GM15510 (cell line): ENCODE results near the gene SPACA7.

Source experiments
- POLR2A ChIP-seq: IDR thresholded peaks from 3 replicates; pipeline ENCODE4 v1.6.1; 2011; ENCODE audit warnings: borderline replicate concordance; ENCODE audit not compliant: insufficient read length; ENCODE audit errors: extremely low read depth

Gene SPACA7

DNA sequence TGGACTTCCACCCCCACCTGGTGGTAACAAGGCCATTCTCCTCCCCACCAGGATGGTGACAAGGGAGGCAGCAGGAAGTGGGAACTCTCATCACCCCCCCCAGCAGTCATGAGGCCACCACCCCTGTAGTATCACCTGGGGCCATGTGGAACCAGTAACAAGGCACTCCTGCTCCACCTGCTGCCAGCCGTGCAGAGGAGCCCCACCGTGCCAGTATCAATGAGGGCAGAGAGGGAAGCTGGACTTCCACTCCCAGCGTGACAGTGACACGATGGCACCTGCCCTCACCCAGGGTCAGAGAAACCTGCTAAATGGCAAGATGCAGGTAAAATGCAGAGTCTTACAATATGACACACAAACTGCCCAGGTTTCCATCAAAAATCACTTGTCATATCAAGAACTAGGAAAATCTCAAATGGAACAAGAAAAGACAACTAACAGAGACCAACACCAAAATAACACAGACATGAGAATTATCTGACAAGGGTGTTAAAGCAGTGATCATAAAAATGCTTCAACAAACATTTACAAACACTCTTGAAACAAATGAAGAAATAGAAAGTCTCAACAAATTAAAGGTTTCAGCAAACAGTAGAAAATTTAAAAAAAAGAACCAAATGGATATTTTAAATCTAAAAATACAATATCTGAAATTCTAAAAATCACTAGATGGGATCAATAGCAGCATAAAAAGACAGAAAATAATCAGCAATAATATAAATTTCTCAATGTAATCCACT lies 9.1 kb upstream of the SPACA7 start:
- no peak for TF ChIP-seq POLR2A

- no peak for TF ChIP-seq POLR2A
These were observed 7.3 kb upstream of the SPACA7 start for GRCh38 chr13:112368883-112369282.

GRCh38 chr13:112370311-112370710 lies 5.8 kb upstream of the SPACA7 start:
- TF ChIP-seq POLR2A, result no peak

- no peak for TF ChIP-seq POLR2A
These were observed 1.9 kb upstream of the SPACA7 start for GRCh38 chr13:112374271-112374670.

GRCh38 chr13:112391746-112392145 lies 15.6 kb downstream of the SPACA7 start:
- TF ChIP-seq POLR2A, result no peak

GRCh38 chr13:112392719-112393118 lies 16.6 kb downstream of the SPACA7 start:
- no peak for TF ChIP-seq POLR2A

DNA sequence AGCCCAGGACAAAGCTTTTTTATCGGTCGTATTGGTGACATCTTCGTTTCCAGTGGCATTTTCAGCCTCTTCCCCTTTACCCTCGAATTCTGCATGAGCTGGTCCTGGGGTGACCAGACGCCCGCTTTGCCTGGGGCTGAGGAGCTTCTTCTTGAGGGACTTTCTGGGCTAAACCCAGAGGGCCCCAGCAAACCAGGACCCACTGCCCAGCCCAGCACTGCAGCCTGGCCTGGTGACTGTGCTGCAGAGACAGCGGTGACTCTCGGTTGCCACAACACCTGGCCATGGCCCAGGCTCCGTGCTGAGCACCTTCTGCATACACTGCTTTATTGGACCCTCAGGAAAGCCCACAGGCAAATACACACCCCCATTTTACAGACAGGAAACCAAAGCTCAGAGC lies 21.0 kb downstream of the SPACA7 start:
- no peak for TF ChIP-seq POLR2A

- no peak for TF ChIP-seq POLR2A
These were observed 40.5 kb downstream of the SPACA7 start for GRCh38 chr13:112416647-112417046.

DNA sequence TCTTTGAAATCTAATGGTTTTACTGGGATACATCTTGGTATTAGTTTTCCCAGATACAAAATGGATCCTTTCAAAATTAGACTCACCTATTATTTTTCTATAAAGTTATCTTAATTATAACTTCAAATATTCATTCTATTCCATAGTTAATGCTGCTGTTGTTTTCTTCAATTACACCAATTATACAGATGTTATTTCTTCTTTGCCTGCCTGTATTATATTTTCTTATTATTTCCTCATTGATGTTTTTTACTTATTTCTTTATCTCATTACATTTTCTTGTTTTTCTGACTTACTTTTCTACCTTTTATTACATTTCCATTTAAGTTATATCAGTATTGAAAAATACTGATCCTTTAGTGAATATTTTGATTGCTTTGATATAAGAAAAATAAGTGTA lies 40.9 kb downstream of the SPACA7 start:
- no peak for TF ChIP-seq POLR2A

DNA sequence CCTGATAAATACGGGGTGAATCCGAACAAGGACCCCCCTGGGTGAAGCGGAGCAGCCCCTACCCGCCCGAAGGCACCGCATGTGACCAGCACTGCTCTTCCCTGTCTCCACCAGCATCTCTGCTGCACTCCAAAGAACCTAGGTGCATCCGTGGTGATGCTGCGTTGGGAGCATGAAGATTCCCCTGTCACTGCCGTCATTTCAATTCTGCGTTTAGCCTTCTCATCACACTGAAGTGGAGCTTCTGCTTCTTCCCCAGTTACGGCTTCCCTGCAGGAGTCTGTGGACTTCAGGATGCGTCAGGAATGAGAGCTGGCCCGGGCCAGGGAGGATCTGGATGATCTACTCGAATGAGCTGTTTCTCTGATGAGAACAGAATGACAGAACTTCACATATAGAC lies 47.9 kb downstream of the SPACA7 start:
- no peak for TF ChIP-seq POLR2A

DNA sequence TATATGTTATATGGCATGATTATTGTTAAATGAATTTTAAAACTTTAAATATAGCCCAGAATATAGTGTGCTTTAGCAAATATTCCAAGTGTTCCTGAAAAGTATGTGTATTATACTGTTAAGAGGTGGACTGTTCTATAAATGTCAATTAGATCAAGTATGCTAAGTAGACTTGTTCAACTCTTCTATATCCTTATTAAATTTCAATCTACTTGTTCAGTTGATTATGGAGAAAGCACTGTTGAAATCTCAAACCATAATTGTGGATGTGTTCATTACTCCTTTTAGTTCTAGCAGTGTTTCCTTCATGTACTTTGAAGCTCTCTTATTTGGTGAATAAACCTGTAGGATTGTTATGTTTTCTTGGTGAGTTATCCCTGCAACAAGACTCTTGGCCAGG lies 52.5 kb downstream of the SPACA7 start:
- no peak for TF ChIP-seq POLR2A

GRCh38 chr13:112431734-112432133 lies 55.6 kb downstream of the SPACA7 start:
- TF ChIP-seq POLR2A, result no peak

GRCh38 chr13:112434032-112434431 lies 57.9 kb downstream of the SPACA7 start:
- no peak for TF ChIP-seq POLR2A

- no peak for TF ChIP-seq POLR2A
These were observed 58.9 kb downstream of the SPACA7 start for GRCh38 chr13:112434937-112435523.

DNA sequence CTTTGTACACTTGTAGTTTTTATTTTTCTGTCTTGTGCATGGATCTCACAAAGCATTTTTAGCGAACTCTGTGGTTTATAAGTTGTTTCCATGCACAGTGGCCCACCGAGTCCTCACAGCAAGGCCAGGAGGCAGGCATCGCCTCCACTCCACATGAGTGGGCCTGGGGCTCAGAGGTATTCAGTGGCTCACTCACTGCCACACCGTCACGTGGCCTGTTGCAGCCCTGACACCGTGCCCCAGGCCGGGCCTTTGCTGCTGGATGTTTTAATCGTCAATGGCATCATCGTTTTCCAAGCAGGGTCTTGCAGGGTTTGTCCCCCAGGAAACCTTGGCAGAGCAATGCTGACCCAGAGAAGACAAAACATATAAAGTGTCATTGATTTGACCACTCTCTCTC lies 59.8 kb downstream of the SPACA7 start:
- no peak for TF ChIP-seq POLR2A

- no peak for TF ChIP-seq POLR2A
These were observed 61.9 kb downstream of the SPACA7 start for GRCh38 chr13:112438094-112438493.
